Kidney (tissue), 14 donors: Measurements from ENCODE around the gene AGAP2. TPM values are rescaled to one million over a fixed set of nuclear protein-coding genes. Genes with fewer than 3 reads are reported as not detected.

ENCODE experiments used
- DNase-seq, 5 donors: peaks; one replicate each; pipeline ENCODE4 v3.0.0-alpha.2; 2013 to 2020
- FAIRE-seq: peaks from 2 replicates; lab custom pipeline; 2012; peaks lifted over from hg19 to GRCh38; lab: Jason Lieb, UNC
- H3K27ac ChIP-seq, 2 donors: one replicate each; pipeline ENCODE4 v1.7.0; 2013; ENCODE audit warnings: low read depth in 2 of 2, low read length in 2 of 2, inconsistent platforms in 1 of 2
- H3K27me3 ChIP-seq: one replicate; pipeline ENCODE4 v1.7.1; 2013; ENCODE audit warnings: low read length, inconsistent platforms; ENCODE audit not compliant: control insufficient read depth, insufficient read depth
- H3K36me3 ChIP-seq, 3 donors: one replicate each; pipeline versions ENCODE4 v1.7.0 to v1.7.1; 2013; ENCODE audit warnings: low read length in 3 of 3, control low read depth in 1 of 3, inconsistent platforms in 1 of 3; ENCODE audit not compliant: insufficient read depth in 3 of 3, control insufficient read depth in 2 of 3
- H3K4me1 ChIP-seq, 3 donors: one replicate each; pipeline versions ENCODE4 v1.7.0 to v1.7.1; 2013; ENCODE audit warnings: low read length in 3 of 3, inconsistent platforms in 1 of 3, low read depth in 1 of 3; ENCODE audit not compliant: control insufficient read depth in 2 of 3, insufficient read depth in 2 of 3
- H3K4me3 ChIP-seq, 3 donors: one replicate each; pipeline versions ENCODE4 v1.7.0 to v1.8.1; 2013; ENCODE audit warnings: low read length in 3 of 3, control low read depth in 1 of 3, inconsistent platforms in 1 of 3
- H3K9ac ChIP-seq, 3 donors: one replicate each; pipeline versions ENCODE4 v1.7.0 to v1.7.1; 2013; ENCODE audit warnings: low read length in 3 of 3, control low read depth in 1 of 3, inconsistent platforms in 1 of 3
- H3K9me3 ChIP-seq, 3 donors: one replicate each; pipeline versions ENCODE4 v1.7.0 to v1.7.1; 2013; ENCODE audit warnings: low read length in 3 of 3, control low read depth in 1 of 3, inconsistent platforms in 1 of 3; ENCODE audit not compliant: control insufficient read depth in 2 of 3, insufficient read depth in 1 of 3
- intact Hi-C: fragments of 100-400 bp; cut with DNase I; formaldehyde crosslinking; loops from one replicate; pipeline ENCODE4 v1.11.1; 2022
- polyA plus RNA-seq: library from polyadenylated mRNA; stranded (reverse); fragments of 350-450 nt; fragmentation: Illumina TruSeq; extraction: RNeasy Lipid Tissue Mini Kit (QIAGEN cat#74804); gene quantifications from one replicate; pipeline ENCODE4 v1.2.3, GENCODE V29; 2014; ENCODE audit warnings: low read depth, low replicate concordance; ENCODE audit not compliant: insufficient read depth
- total RNA-seq: library from RNA; stranded (reverse); fragmentation: NEBNext Ultra II Directional; extraction: Animal tissue kit (Norgen Biotek cat#: 25700); gene quantifications from one replicate; pipeline ENCODE4 v1.2.1, GENCODE V29; 2021
- TF ChIP-seq, protein P1 (sequence below): IDR thresholded peaks from 3 replicates; pipeline ENCODE4 v1.5.1; 2012; ENCODE audit warnings: mild to moderate bottlenecking, moderate library complexity, borderline replicate concordance; ENCODE audit not compliant: insufficient read depth; ENCODE audit errors: extremely low read depth
- donor health status: control.
- donor health status: control.
- donor health status: control.
- donor health status: control.
- donor health status: control.
- donor health status: DM: yes; HTN: yes; CAD: no.
- donor health status: Normal renal cell carcinoma (clear cell type).

AGAP2 gene
- total and polyA plus RNA-seq, 2 donors from 2014 or later, result 0.13 to 3.7 TPM

DNA sequence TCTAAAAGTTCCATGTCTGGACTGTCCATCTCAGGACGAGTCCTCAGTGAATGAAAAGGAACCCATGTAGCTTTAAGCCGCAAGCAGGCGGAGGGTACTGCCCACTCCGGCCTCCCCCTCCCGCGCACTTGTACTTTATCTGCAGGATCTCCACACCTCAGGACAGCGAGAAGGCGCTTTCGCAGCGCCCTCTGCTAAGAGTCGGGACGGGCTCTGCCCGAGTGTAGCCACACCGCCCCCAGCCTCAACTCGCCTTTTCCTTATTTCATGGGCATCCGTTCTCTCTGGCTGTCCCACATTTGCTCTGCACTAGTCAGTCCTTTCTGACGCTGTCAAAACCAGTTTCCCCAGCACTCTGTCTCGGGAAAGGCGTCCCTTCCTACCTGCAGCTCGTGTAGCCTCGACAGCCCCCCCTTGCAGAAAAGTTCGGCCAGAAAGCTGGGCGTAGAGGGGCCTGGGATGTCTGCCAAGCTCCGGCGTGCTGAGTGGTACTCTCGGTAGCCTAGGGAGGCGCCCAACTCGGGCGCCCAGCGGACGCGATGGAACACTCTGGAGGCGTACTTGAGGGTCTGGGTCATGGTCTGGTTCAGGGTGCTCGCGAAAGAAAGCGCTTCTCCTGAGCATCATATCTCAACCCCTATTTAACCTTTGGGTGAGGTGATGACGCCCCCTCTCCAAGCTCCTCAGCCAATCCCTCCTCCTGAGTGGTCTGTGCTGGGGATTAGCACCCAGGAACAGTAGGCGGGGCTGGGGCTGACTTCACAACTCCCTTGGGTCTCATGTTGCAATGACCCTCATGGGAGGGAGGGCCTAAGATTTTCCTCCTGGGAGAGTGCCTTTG, 28.1 kb upstream of the AGAP2 start, which contains the start of gene CYP27B1:
TSS of gene CYP27B1 (minus strand) at position 615 of the 841 bp plus-strand sequence. CDS start at position 578, 37 bp downstream.
- H3K9me3 ChIP-seq, result no peaks in the 10 kb centered on the region
- peak within 1 kb of the TSS in 2 of 3 donors; percentile 34 to 42 for H3K9ac ChIP-seq
- peak within 1 kb of the TSS; percentile 3 to 59 (median 55) for H3K4me3 ChIP-seq
- no peak for FAIRE-seq
- peaks cover 30% of the 10 kb centered on the region for H3K27me3 ChIP-seq
- intact Hi-C loops, result no loop called here
- H3K4me1 ChIP-seq, result peaks cover 0 to 30% (median 17%) of the 10 kb centered on the region in 3 donors
- DNase-seq, result peak in 3 of 5 donors; percentile 20 to 43 (median 24)
- H3K36me3 ChIP-seq, result peaks cover 0 to 5% (median 0%) of the 10 kb centered on the region in 3 donors
- H3K27ac ChIP-seq, result peak within 1 kb of the TSS in 1 of 2 donors; percentile 27
- TF ChIP-seq, protein P1, sequence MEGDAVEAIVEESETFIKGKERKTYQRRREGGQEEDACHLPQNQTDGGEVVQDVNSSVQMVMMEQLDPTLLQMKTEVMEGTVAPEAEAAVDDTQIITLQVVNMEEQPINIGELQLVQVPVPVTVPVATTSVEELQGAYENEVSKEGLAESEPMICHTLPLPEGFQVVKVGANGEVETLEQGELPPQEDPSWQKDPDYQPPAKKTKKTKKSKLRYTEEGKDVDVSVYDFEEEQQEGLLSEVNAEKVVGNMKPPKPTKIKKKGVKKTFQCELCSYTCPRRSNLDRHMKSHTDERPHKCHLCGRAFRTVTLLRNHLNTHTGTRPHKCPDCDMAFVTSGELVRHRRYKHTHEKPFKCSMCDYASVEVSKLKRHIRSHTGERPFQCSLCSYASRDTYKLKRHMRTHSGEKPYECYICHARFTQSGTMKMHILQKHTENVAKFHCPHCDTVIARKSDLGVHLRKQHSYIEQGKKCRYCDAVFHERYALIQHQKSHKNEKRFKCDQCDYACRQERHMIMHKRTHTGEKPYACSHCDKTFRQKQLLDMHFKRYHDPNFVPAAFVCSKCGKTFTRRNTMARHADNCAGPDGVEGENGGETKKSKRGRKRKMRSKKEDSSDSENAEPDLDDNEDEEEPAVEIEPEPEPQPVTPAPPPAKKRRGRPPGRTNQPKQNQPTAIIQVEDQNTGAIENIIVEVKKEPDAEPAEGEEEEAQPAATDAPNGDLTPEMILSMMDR, result no peak

DNA sequence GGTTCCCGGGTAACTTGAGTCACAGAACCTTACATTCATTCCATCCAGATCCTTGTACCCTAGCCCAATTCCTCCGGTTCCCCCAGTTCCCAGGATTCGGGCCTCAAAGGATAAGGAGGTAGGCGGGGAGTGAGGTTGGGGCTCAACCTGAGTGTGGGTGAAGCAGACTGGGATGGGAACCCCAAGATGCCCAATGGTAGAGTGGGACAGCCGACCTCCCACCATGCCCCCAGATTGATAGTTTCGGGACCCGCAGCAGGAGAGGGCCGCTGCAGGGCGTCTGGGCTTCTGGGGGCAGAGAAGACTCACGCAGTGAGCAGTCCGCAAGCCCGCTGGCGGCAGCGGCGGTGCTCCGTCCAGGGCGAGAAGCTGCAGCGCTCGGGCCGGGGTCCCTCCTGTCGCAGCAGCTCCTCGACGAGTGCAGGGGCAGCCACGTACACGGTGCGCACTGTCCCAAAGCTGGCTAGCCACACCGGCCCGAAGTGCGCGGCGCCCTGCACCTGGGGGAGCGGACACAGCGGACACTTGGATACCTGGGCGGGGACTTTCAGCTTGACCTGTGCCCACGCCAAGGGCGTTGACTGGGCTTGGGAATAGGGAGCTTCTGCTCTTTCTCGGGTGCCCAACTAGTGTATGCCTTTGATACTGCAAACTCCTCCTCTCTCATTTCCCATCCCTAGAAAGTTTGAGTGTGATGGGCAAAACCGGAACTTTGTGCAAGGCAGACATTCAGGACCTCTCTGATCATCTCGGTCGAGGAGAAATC, 27.3 kb upstream of the AGAP2 start:
- H3K9ac ChIP-seq, result peak overlapping the region in 2 of 3 donors; percentile 34 to 42
- H3K9me3 ChIP-seq, result no peaks in the 10 kb centered on the region
- H3K4me1 ChIP-seq, result peaks cover 0 to 27% (median 17%) of the 10 kb centered on the region in 3 donors
- peak in 2 of 5 donors; percentile 17 to 54 for DNase-seq
- H3K36me3 ChIP-seq, result peaks cover 0 to 5% (median 0%) of the 10 kb centered on the region in 3 donors
- H3K27ac ChIP-seq, result peak overlapping the region; percentile 16 to 27
- intact Hi-C loops, result no loop called here
- TF ChIP-seq, protein P1, result no peak
- peak overlapping the region; percentile 3 to 59 (median 55) for H3K4me3 ChIP-seq
- FAIRE-seq, result no peak
- H3K27me3 ChIP-seq, result peaks cover 30% of the 10 kb centered on the region

DNA sequence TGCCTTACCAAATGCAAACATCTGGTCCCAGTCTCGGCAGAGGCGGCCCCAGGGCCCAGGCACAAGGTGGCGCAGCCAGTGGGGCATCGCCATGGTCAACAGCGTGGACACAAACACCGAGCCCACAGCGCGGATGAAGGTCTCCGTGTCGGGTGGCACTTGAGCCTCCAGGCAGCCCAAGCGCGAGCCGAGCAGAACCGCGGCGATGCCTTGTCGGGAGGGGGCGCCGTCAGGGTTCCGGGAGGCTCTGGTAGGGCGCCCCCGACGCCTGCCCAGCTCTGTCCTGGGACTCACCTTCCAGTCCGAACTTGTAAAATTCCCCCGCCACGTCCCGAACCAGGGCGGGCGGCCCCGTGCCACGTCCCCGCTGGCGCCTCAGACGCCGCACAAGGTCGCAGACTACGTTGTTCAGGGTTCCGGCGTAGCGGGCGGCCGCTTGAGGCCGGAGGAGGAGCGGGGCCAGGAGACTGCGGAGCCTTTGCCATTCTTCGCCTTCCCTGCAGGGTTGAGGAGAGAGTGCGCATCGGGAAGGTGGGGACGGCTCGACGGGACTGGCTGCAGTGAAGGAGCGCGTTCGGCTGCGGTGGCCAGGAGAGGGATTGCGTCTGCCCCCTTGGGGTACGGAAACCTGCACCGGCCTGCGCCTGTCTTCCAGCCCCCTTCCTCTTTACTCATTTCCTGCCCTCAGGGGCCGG, 26.6 kb upstream of the AGAP2 start:
- peak overlapping the region; percentile 27 to 57 for H3K27ac ChIP-seq
- intact Hi-C loops, result no loop called here
- FAIRE-seq (no peak), DNase-seq (peak in 4 of 5 donors; percentile 40 to 80 (median 54))
- H3K4me3 ChIP-seq, result peak overlapping the region in 2 of 3 donors; percentile 55 to 59
- TF ChIP-seq, protein P1, result peak; percentile 16
- H3K4me1 ChIP-seq, result peaks cover 0 to 27% (median 17%) of the 10 kb centered on the region in 3 donors
- H3K36me3 ChIP-seq, result peaks cover 0 to 5% (median 0%) of the 10 kb centered on the region in 3 donors
- H3K27me3 ChIP-seq, result peaks cover 30% of the 10 kb centered on the region
- no peaks in the 10 kb centered on the region for H3K9me3 ChIP-seq
- peak overlapping the region in 2 of 3 donors; percentile 18 to 42 for H3K9ac ChIP-seq
